Upper lobe of right lung (tissue), 1 donor: Measurements from ENCODE around the gene SLC49A3. TPM values are rescaled to one million over a fixed set of nuclear protein-coding genes. Genes with fewer than 3 reads are reported as not detected.
"Not testable (repeated sequence)": the region's sequence is repeated elsewhere in the genome, so short reads cannot be mapped to it uniquely, and the experiment has no call there.

Experiments used
- ATAC-seq: fragments of 200-7000 bp; cut with Tn5 transposase; one replicate; pipeline ENCODE4 v1.9.1; 2020; ENCODE audit warnings: mild to moderate bottlenecking, moderate library complexity
- DNase-seq: peaks from one replicate; pipeline ENCODE4 v3.0.0-alpha.2; 2020
- H3K27ac ChIP-seq: fragments of 200-600 bp; one replicate; pipeline ENCODE4 v1.8.0; 2022
- H3K27me3 ChIP-seq: fragments of 200-600 bp; one replicate; pipeline ENCODE4 v1.8.0; 2022; ENCODE audit warnings: mild to moderate bottlenecking
- H3K36me3 ChIP-seq: fragments of 200-600 bp; one replicate; pipeline ENCODE4 v1.8.0; 2022
- H3K4me1 ChIP-seq: fragments of 200-600 bp; one replicate; pipeline ENCODE4 v1.8.0; 2022
- H3K4me3 ChIP-seq: fragments of 200-600 bp; one replicate; pipeline ENCODE4 v1.8.0; 2022; ENCODE audit warnings: mild to moderate bottlenecking
- H3K9me3 ChIP-seq: fragments of 200-600 bp; one replicate; pipeline ENCODE4 v1.8.0; 2022
- intact Hi-C: fragments of 100-400 bp; cut with DNase I; formaldehyde crosslinking; loops from one replicate; pipeline ENCODE4 v1.11.0; 2022
- total RNA-seq: library from RNA; stranded (reverse); fragmentation: NEBNext Ultra II Directional; extraction: Animal tissue kit (Norgen Biotek cat#: 25700); gene quantifications from one replicate; pipeline ENCODE4 v1.2.1, GENCODE V29; 2021
- TF ChIP-seq, protein P1 (sequence below): fragments of 200-600 bp; IDR thresholded peaks from one replicate; pipeline ENCODE4 v1.8.0; 2022; ENCODE audit warnings: antibody characterized with exemption
- donor health status: DM: no; HTN: yes; CAD: no; lungs with severe emphysema.

The SLC49A3 gene
- total RNA-seq, 1 donor from 2014 or later = 32.9 TPM

- TF ChIP-seq, protein P1, sequence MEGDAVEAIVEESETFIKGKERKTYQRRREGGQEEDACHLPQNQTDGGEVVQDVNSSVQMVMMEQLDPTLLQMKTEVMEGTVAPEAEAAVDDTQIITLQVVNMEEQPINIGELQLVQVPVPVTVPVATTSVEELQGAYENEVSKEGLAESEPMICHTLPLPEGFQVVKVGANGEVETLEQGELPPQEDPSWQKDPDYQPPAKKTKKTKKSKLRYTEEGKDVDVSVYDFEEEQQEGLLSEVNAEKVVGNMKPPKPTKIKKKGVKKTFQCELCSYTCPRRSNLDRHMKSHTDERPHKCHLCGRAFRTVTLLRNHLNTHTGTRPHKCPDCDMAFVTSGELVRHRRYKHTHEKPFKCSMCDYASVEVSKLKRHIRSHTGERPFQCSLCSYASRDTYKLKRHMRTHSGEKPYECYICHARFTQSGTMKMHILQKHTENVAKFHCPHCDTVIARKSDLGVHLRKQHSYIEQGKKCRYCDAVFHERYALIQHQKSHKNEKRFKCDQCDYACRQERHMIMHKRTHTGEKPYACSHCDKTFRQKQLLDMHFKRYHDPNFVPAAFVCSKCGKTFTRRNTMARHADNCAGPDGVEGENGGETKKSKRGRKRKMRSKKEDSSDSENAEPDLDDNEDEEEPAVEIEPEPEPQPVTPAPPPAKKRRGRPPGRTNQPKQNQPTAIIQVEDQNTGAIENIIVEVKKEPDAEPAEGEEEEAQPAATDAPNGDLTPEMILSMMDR = no peak
- DNase-seq = no peak
- Histone ChIP-seq H3K4me3 (no peak overlapping the region), H3K4me1 (no peaks in the 10 kb centered on the region), H3K27ac (no peak overlapping the region), H3K9me3 (no peaks in the 10 kb centered on the region), H3K36me3 (no peaks in the 10 kb centered on the region), H3K27me3 (peaks cover 24% of the 10 kb centered on the region)
- no peak for ATAC-seq
- intact Hi-C loops = no loop called here
Measured at GRCh38 chr4:649293-649625, 39.7 kb downstream of the SLC49A3 start.

- no peak overlapping the region for H3K4me3 ChIP-seq
- H3K27me3 ChIP-seq = peaks cover 24% of the 10 kb centered on the region
- no peaks in the 10 kb centered on the region for H3K9me3 ChIP-seq
- no peaks in the 10 kb centered on the region for H3K4me1 ChIP-seq
- TF ChIP-seq, protein P1 = no peak
- no peaks in the 10 kb centered on the region for H3K36me3 ChIP-seq
- intact Hi-C loops = no loop called here
- ATAC-seq (peak; percentile 3), DNase-seq (no peak)
- no peak overlapping the region for H3K27ac ChIP-seq
Measured at GRCh38 chr4:648579-649292, 40.2 kb downstream of the SLC49A3 start.

- no peak overlapping the region for H3K27ac ChIP-seq
- TF ChIP-seq, protein P1 = no peak
- DNase-seq (no peak), ATAC-seq (no peak)
- no peaks in the 10 kb centered on the region for H3K36me3 ChIP-seq
- no peaks in the 10 kb centered on the region for H3K9me3 ChIP-seq
- H3K4me3 ChIP-seq = no peak overlapping the region
- intact Hi-C loops = no loop called here
- no peaks in the 10 kb centered on the region for H3K4me1 ChIP-seq
- H3K27me3 ChIP-seq = peaks cover 24% of the 10 kb centered on the region
Measured at GRCh38 chr4:647481-647880, 41.5 kb downstream of the SLC49A3 start.

DNA sequence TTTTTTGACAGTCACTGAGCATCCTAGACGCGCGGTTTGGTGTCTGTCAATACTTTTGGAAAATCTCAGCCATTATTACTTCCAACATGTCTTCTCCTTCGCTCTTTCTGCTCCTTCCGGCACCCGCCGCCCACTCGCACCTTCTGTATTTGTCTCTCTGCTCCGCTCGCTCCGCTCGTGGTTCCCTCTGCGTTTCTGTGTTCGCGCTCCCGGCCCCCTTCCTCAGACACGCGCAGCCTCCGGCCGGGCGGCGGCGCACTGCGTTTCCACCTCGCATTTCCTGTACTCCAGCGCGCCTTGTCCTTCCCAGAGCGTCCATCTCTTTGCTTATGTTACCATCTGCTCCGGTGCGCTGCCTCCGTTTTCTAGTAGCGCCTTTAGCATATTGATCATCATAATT, 42.5 kb downstream of the SLC49A3 start:
- Histone ChIP-seq H3K9me3 (no peaks in the 10 kb centered on the region), H3K4me3 (no peak overlapping the region), H3K27me3 (peaks cover 27% of the 10 kb centered on the region), H3K4me1 (no peaks in the 10 kb centered on the region), H3K27ac (no peak overlapping the region), H3K36me3 (no peaks in the 10 kb centered on the region)
- TF ChIP-seq, protein P1 = no peak
- intact Hi-C loops = no loop called here
- DNase-seq = no peak
- peak; percentile 50 for ATAC-seq

DNA sequence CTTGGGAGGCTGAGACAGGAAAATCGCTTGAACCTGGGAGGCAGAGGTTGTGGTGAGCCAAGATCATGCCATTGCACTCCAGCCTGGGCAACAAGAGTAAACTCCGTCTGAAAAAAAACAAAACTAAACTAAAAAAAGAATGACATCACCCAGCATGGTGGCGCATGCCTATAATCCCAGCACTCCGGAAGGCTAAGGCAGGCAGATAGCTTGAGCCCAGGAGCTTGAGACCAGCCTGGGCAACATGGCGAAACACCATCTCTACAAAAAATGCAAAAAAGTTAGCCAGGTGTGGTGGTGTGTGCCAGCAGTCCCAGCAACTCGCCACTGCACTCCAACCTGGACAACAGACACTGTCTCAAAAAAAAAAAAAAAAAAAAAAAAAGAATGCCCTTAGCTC, 46.6 kb downstream of the SLC49A3 start:
- H3K9me3 ChIP-seq, H3K27me3 ChIP-seq, H3K4me3 ChIP-seq, ATAC-seq, H3K36me3 ChIP-seq, DNase-seq, intact Hi-C loops, H3K4me1 ChIP-seq, H3K27ac ChIP-seq: not testable (repeated sequence)

DNA sequence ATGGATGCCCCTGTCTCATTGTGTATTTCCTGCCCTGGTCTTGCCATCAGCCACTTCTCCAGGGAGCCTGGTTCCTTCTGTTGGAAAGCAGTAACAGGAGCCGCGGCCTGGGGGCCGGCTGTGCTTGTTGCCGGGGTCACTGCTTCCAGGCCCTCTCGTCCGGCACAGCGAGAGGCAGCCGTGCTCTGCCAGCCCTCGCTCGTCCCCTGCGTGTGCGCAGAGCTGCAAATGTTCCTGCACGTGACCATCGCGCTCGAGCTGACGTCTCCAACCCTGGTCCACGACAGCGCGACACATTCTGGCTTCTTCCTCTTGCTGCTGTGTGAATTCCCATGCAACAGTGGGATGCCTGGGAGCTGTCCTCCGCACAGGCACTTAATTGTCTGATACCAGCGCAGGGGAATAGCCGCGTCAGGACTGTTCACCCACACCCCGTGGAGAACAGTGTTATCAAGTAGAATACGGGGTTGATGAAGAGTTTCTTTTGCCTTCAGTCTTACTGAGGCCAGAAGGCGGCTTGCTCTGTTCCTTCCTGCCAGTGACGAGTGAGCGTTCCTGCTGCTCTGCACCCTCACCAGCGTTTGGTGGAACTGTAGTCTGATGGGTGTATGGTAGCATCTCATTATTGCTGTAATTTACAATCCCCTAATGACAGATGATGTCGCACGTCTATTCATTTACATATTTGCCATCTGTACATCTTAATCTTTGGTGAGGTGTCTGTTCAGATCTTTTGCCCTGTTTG, 51.2 kb downstream of the SLC49A3 start:
- ATAC-seq (no peak), DNase-seq (no peak)
- Histone ChIP-seq H3K9me3 (no peaks in the 10 kb centered on the region), H3K4me1 (no peaks in the 10 kb centered on the region), H3K36me3 (no peaks in the 10 kb centered on the region), H3K27me3 (peaks cover 5% of the 10 kb centered on the region), H3K4me3 (no peak overlapping the region), H3K27ac (no peak overlapping the region)
- TF ChIP-seq, protein P1 = no peak
- intact Hi-C loops = no loop called here
